Loucy (cell line): Measurements from ENCODE around the gene OSGIN1.

Experiments used
- H2AFZ ChIP-seq: fragments of 200-600 bp; sonication (generic); 2 replicates; pipeline ENCODE4 v1.6.0; 2016; ENCODE audit warnings: antibody characterized with exemption, mild to moderate bottlenecking, low read length, moderate library complexity
- H3F3A ChIP-seq: fragments of 200-600 bp; 2 replicates; pipeline ENCODE4 v1.6.0; 2016; ENCODE audit warnings: antibody characterized with exemption, low read depth, mild to moderate bottlenecking
- H3K27me3 ChIP-seq: fragments of 200-600 bp; sonication (generic); 2 replicates; pipeline ENCODE4 v1.6.1; 2014; ENCODE audit warnings: low read length, mild to moderate bottlenecking; ENCODE audit not compliant: insufficient read depth, poor library complexity, severe bottlenecking
- H3K36me3 ChIP-seq: fragments of 200-600 bp; sonication (generic); 2 replicates; pipeline ENCODE4 v1.6.1; 2016; ENCODE audit warnings: low read length; ENCODE audit not compliant: insufficient read depth
- H3K4me1 ChIP-seq: fragments of 200-600 bp; sonication (generic); 2 replicates; pipeline ENCODE4 v1.5.1; 2014; ENCODE audit warnings: low read length, mild to moderate bottlenecking; ENCODE audit not compliant: insufficient read depth, poor library complexity, severe bottlenecking
- H3K4me2 ChIP-seq: fragments of 200-600 bp; sonication (generic); 2 replicates; pipeline ENCODE4 v1.6.0; 2014; ENCODE audit warnings: antibody characterized with exemption, low read length, low read depth, mild to moderate bottlenecking; ENCODE audit not compliant: poor library complexity, severe bottlenecking
- H3K4me3 ChIP-seq: fragments of 200-600 bp; sonication (generic); 2 replicates; pipeline ENCODE4 v1.5.1; 2014; ENCODE audit warnings: low read length, mild to moderate bottlenecking, mixed read lengths; ENCODE audit not compliant: poor library complexity, severe bottlenecking
- H3K79me2 ChIP-seq: fragments of 200-600 bp; sonication (generic); 2 replicates; pipeline ENCODE4 v1.6.1; 2014; ENCODE audit warnings: low read length; ENCODE audit not compliant: insufficient read depth
- H3K9ac ChIP-seq: fragments of 200-600 bp; sonication (generic); 2 replicates; pipeline ENCODE4 v1.6.0; 2014; ENCODE audit warnings: mild to moderate bottlenecking, low read depth, low read length, moderate library complexity; ENCODE audit not compliant: poor library complexity, severe bottlenecking
- H3K9me2 ChIP-seq: fragments of 200-600 bp; sonication (generic); replicated peaks from 2 replicates; pipeline ENCODE4 v1.6.1; 2016; ENCODE audit warnings: low read depth, low read length, mixed read lengths
- H3K9me3 ChIP-seq: fragments of 200-600 bp; sonication (generic); 2 replicates; pipeline ENCODE4 v1.6.1; 2014; ENCODE audit warnings: mild to moderate bottlenecking, antibody characterized with exemption, low read length, low read depth; ENCODE audit not compliant: insufficient read depth
- H4K20me1 ChIP-seq: fragments of 200-600 bp; sonication (generic); 2 replicates; pipeline ENCODE4 v1.6.0; 2014; ENCODE audit warnings: antibody characterized with exemption, low read length, mild to moderate bottlenecking; ENCODE audit not compliant: insufficient read depth, poor library complexity, severe bottlenecking
- CTCF ChIP-seq: fragments of 200-600 bp; sonication (generic); conservative IDR thresholded peaks from 2 replicates; pipeline ENCODE4 v1.5.1; 2014; ENCODE audit warnings: mild to moderate bottlenecking, antibody characterized with exemption, low read length
- EZH2phosphoT487 ChIP-seq: fragments of 200-600 bp; IDR thresholded peaks from 2 replicates; pipeline ENCODE4 v1.6.1; 2018; ENCODE audit warnings: antibody characterized with exemption, mild to moderate bottlenecking, moderate library complexity, borderline replicate concordance

OSGIN1 gene

GRCh38 chr16:83952940-83953795 is at the start of gene OSGIN1:
TSS of gene OSGIN1 (plus strand) at chr16:83953240. CDS start at chr16:83957672, 4,432 bp downstream.
- H3K4me3 ChIP-seq = peak within 1 kb of the TSS; percentile 68
- peak within 1 kb of the TSS; percentile 81 for H3K4me2 ChIP-seq
- H3K27me3 ChIP-seq = no peaks in the 10 kb centered on the region
- H3K79me2 ChIP-seq = no peaks in the 10 kb centered on the region
- H2AFZ ChIP-seq = peak within 1 kb of the TSS; percentile 67
- H3K9ac ChIP-seq = peak within 1 kb of the TSS; percentile 33
- peaks cover 11% of the 10 kb centered on the region for H3K4me1 ChIP-seq
- H4K20me1 ChIP-seq = no peaks in the 10 kb centered on the region
- H3K9me2 ChIP-seq = no peaks in the 10 kb centered on the region
- H3F3A ChIP-seq = no peaks in the 10 kb centered on the region
- TF ChIP-seq CTCF = no peak
- H3K36me3 ChIP-seq = no peaks in the 10 kb centered on the region
- H3K9me3 ChIP-seq = no peaks in the 10 kb centered on the region

DNA sequence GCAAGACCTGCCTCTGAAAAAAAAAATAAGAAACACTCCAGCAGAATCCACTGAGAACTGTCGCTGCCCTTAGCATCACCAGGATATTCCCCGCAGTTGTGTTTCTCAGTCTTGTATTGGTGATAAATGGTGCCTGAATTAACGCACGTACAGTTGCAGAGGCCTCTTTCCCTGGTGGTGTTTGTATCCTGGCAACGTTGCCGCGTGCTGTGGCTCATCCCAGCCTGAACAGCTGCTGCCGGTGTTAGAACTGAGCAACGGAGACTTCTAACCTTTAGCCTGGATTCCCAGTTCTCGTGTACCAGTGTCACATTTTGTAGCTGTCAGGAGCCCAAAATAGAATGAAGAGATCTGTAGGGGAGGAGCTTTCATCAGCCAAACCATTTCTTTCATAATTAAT is 49.3 kb upstream of the OSGIN1 start:
- Histone ChIP-seq H3K79me2 (peaks cover 30% of the 10 kb centered on the region), H2AFZ (no peak overlapping the region), H3K36me3 (peaks cover 7% of the 10 kb centered on the region; the same call in 1 of the 2 replicates), H3K9ac (no peak overlapping the region), H3K27me3 (no peaks in the 10 kb centered on the region), H3K9me3 (no peaks in the 10 kb centered on the region), H3K4me3 (no peak overlapping the region), H3F3A (no peaks in the 10 kb centered on the region), H3K4me2 (no peak overlapping the region), H3K9me2 (no peaks in the 10 kb centered on the region), H3K4me1 (peaks cover 19% of the 10 kb centered on the region), H4K20me1 (peaks cover 23% of the 10 kb centered on the region)
- no peak for TF ChIP-seq EZH2phosphoT487
- no peak for TF ChIP-seq CTCF

DNA sequence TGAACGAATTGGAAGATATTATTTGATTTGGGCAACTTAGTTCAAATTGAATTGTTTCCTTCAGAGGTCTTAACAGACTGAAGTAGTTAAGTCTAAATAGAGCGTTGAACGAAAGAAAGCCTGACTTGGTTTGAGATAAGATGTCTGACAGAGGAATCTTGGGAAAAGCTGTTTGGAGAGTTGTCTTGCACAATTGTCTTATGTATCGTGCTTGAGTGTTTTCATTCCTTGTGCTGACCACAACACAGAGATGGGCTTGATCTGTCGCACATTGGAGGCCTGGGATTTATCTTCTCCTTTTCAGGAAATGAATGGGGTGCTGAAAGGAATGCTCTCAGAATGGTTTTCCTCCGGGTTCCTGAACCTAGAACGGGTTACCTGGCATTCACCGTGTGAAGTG is 46.4 kb upstream of the OSGIN1 start:
- Histone ChIP-seq H3K79me2 (peaks cover 5% of the 10 kb centered on the region; the same call in 1 of the 2 replicates), H3K9me3 (no peaks in the 10 kb centered on the region), H3K4me2 (no peak overlapping the region), H3K9me2 (no peaks in the 10 kb centered on the region), H3F3A (no peaks in the 10 kb centered on the region), H3K36me3 (peaks cover 14% of the 10 kb centered on the region; the same call in 1 of the 2 replicates), H3K4me3 (no peak overlapping the region), H4K20me1 (peaks cover under 1% of the 10 kb centered on the region), H3K4me1 (peaks cover 4% of the 10 kb centered on the region), H3K9ac (no peak overlapping the region), H2AFZ (no peak overlapping the region), H3K27me3 (no peaks in the 10 kb centered on the region)
- TF ChIP-seq CTCF (no peak), EZH2phosphoT487 (no peak)
